Measurements from ENCODE around the gene VPS4B. TPM values are rescaled to one million over a fixed set of nuclear protein-coding genes. Genes with fewer than 3 reads are reported as not detected.

The VPS4B gene
- 10 to 100 TPM; 57.0 to 71.4 TPM for total RNA-seq
- polyA plus RNA-seq (ENCODE audit: insufficient read length in 6 of 6): 10 to 100 TPM; 48.2 to 55.9 (median 53.1) TPM
- long read RNA-seq, donor 1, transcript VPS4B-201 (11 exons, 3,324 nt): major isoform, 10 of 29 reads
- long read RNA-seq, donor 1, partial matches to known transcripts: 14 of 29 reads
- long read RNA-seq, donor 1, other reads (novel, unspliced or antisense): 0 of 29 reads
- long read RNA-seq, donor 2, transcript VPS4B-201 (11 exons, 3,324 nt): major isoform, 9 of 24 reads
- long read RNA-seq, donor 2, partial matches to known transcripts: 12 of 24 reads
- long read RNA-seq, donor 2, other reads (novel, unspliced or antisense): 0 of 24 reads
- long read RNA-seq, donor 3, transcript VPS4B-201 (11 exons, 3,324 nt): major isoform, 7 of 15 reads
- long read RNA-seq, donor 3, partial matches to known transcripts: 7 of 15 reads
- long read RNA-seq, donor 3, other reads (novel, unspliced or antisense): 0 of 15 reads
- long read RNA-seq, donor 4, partial matches to known transcripts: 28 of 34 reads
- long read RNA-seq, donor 4, other reads (novel, unspliced or antisense): 1 of 34 reads
- long read RNA-seq, donor 5, partial matches to known transcripts: 5 of 8 reads
- long read RNA-seq, donor 5, other reads (novel, unspliced or antisense): 0 of 8 reads
- long read RNA-seq, donor 6, transcript VPS4B-201 (11 exons, 3,324 nt): major isoform, 6 of 23 reads
- long read RNA-seq, donor 6, partial matches to known transcripts: 17 of 23 reads
- long read RNA-seq, donor 6, other reads (novel, unspliced or antisense): 0 of 23 reads
- long read RNA-seq, donor 7, transcript VPS4B-201 (11 exons, 3,324 nt): major isoform, 5 of 6 reads
- long read RNA-seq, donor 7, partial matches to known transcripts: 0 of 6 reads
- long read RNA-seq, donor 7, other reads (novel, unspliced or antisense): 0 of 6 reads
- long read RNA-seq, donor 8, transcript VPS4B-201 (11 exons, 3,324 nt): major isoform, 10 of 40 reads
- long read RNA-seq, donor 8, partial matches to known transcripts: 12 of 40 reads
- long read RNA-seq, donor 8, other reads (novel, unspliced or antisense): 16 of 40 reads
- long read RNA-seq, donor 9: 0 reads
- long read RNA-seq, donor 10, partial matches to known transcripts: 14 of 14 reads
- long read RNA-seq, donor 10, other reads (novel, unspliced or antisense): 0 of 14 reads
- long read RNA-seq, donor 11: 0 reads
- long read RNA-seq, donor 12, transcript VPS4B-201 (11 exons, 3,324 nt): major isoform, 7 of 19 reads
- long read RNA-seq, donor 12, partial matches to known transcripts: 11 of 19 reads
- long read RNA-seq, donor 12, other reads (novel, unspliced or antisense): 0 of 19 reads

DNA sequence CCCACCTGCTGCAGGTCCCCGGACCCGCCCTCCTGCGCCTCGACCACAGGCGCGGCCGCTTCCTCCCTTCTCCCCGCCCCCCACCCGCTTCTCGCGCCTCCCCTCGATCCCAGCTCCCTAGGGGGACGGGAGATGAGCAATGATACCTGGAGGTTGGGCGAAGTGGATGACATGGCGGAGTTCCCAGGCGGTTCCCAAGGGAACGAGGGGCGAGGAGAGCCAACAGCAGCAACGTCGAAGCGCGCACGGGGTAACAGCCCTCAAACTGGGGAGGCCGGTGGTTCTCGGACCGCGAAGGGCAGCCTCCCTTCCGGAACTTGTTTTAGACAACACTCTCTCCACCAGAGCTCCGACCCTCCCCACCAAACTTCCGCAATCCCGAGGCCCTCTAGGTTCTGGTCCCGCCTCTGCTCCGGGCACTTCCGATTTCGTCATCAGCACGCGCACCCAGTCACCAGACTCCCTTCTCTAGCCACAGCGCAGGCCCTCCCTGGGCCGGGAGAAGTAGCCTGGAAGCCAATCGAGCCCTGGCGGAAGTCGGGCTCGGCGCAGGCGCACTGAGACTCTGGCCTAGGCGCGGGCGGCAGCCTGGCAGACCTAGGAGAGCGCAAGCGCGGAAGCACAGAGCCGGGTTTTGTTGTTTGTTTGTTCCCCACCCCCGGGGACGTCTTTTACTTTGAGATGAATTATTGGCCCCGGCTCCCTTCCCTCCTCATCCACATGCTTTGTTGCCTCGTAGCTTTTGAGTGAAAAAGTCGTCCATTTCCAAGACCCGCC, at the start of gene VPS4B:
Gene VPS4B (minus strand): TSS at position 390 of the 777 bp plus-strand sequence. CDS start 217 bp downstream, at position 173.
- Histone ChIP-seq H3K4me3 (peak within 1 kb of the TSS; percentile 83 to 92), H3K4me1 (peaks cover 7 to 36% of the 10 kb centered on the region in 2 donors), H3K9me3 (no peaks in the 10 kb centered on the region), H3K27ac (peak within 1 kb of the TSS; percentile 91 to 92), H3K27me3 (no peaks in the 10 kb centered on the region), H3K36me3 (peaks cover 0 to 25% of the 10 kb centered on the region in 2 donors)
- peak; percentile 99 for ATAC-seq
- DNase-seq: peak; percentile 100
- TF ChIP-seq, protein P1, sequence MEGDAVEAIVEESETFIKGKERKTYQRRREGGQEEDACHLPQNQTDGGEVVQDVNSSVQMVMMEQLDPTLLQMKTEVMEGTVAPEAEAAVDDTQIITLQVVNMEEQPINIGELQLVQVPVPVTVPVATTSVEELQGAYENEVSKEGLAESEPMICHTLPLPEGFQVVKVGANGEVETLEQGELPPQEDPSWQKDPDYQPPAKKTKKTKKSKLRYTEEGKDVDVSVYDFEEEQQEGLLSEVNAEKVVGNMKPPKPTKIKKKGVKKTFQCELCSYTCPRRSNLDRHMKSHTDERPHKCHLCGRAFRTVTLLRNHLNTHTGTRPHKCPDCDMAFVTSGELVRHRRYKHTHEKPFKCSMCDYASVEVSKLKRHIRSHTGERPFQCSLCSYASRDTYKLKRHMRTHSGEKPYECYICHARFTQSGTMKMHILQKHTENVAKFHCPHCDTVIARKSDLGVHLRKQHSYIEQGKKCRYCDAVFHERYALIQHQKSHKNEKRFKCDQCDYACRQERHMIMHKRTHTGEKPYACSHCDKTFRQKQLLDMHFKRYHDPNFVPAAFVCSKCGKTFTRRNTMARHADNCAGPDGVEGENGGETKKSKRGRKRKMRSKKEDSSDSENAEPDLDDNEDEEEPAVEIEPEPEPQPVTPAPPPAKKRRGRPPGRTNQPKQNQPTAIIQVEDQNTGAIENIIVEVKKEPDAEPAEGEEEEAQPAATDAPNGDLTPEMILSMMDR (IDR thresholded peaks at IDR 0.05): no peak
- intact Hi-C loops (cut with DNase I): loop anchor here in 1 of 2 donors (10.0 kb wide), 1 partner anchor 57 kb away; the partner anchor contains the start of gene KDSR

DNA sequence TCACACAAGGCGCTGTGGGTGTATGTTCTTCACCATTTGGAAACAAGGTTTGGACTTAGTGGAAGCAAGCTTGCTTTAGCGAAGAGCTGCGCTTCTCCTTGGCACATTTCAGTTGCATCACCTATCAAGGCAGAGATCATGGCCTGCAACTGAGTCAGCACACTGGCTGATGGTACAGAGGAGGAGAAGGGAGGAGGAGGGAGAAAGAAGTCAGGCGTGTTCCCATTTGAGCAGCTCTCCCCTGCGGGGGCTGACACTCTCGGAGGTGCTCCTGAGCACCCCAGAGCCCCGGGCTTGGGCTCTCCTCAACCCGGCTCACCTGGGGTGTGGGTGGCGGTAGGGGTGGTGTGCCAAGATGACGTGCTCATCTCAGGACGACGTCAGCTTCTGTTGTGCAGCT, 48.5 kb upstream of the VPS4B start:
- intact Hi-C loops (cut with DNase I): no loop called here
- no peak for ATAC-seq
- TF ChIP-seq, protein P1 (IDR thresholded peaks at IDR 0.05): no peak
- Histone ChIP-seq H3K9me3 (no peaks in the 10 kb centered on the region), H3K36me3 (no peaks in the 10 kb centered on the region), H3K27me3 (no peaks in the 10 kb centered on the region), H3K4me3 (no peak overlapping the region), H3K27ac (no peak overlapping the region), H3K4me1 (no peaks in the 10 kb centered on the region)
- DNase-seq: no peak

DNA sequence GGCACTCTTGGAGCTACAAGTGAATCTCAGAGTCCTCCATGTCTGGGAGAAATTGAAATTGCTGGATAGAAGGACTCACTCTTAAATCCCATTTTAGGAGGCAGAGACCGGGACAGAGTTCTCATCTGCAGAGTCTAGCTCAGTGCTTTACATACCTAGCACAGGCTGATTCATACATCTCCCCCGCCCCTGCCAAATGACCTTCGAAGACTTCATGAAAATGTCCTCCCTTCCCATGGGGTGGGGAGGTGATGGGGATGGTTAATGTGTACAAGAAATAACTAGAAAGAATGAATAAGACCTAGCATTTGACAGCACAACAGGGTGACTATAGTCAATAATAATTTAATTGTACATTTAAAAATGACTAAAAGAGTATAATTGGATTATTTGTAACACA, 46.3 kb upstream of the VPS4B start:
- Histone ChIP-seq H3K9me3 (no peaks in the 10 kb centered on the region), H3K27me3 (peaks cover 0 to 7% of the 10 kb centered on the region in 2 donors), H3K27ac (no peak overlapping the region), H3K36me3 (no peaks in the 10 kb centered on the region), H3K4me1 (no peaks in the 10 kb centered on the region), H3K4me3 (no peak overlapping the region)
- intact Hi-C loops (cut with DNase I): no loop called here
- ATAC-seq (no peak), DNase-seq (no peak)
- TF ChIP-seq, protein P1 (IDR thresholded peaks at IDR 0.05): no peak

DNA sequence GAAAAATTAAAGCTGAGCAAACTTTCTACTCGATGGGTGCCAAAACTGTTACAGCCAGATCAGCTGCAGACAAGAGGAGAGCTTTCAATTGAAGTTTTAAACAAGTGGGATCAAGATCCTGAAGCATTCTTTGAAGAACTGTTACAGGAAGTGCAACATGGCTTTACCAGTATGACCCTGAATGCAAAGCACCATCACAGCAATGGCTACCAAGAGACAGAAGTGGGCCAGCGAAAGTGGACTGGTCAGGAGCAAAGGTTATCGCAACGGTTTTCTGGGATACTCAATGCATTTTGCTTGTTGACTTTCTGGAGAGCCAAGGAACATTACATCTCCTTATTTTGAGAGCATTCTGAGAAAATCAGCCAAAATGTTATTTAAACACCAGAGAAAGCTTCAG, 45.4 kb upstream of the VPS4B start:
- intact Hi-C loops (cut with DNase I): no loop called here
- H3K27ac ChIP-seq: no peak overlapping the region
- TF ChIP-seq, protein P1 (IDR thresholded peaks at IDR 0.05): no peak
- H3K36me3 ChIP-seq: no peaks in the 10 kb centered on the region
- ATAC-seq (peak; percentile 79), DNase-seq (no peak)
- H3K9me3 ChIP-seq: no peaks in the 10 kb centered on the region
- H3K4me1 ChIP-seq: no peaks in the 10 kb centered on the region
- no peak overlapping the region for H3K4me3 ChIP-seq
- peaks cover 0 to 7% of the 10 kb centered on the region in 2 donors for H3K27me3 ChIP-seq

All from left lung (tissue), 14 donors.